Subcutaneous adipose tissue (tissue), 4 donors: ENCODE results near the gene TSPAN10. TPM values are rescaled to one million over a fixed set of nuclear protein-coding genes. Genes with fewer than 3 reads are reported as not detected.

Experiments
- total RNA-seq, 4 donors: library from RNA; depleted of rRNA; stranded (reverse); fragments of >200 nt; gene quantifications; one replicate each; pipeline ENCODE4 v1.1.0, GENCODE V29; 2016
- TF ChIP-seq, protein P1 (sequence below): fragments of 450-650 bp; IDR thresholded peaks from one replicate; pipeline ENCODE4 v1.5.1; 2016; ENCODE audit warnings: low read depth, mild to moderate bottlenecking, control low read depth, antibody characterized with exemption, moderate library complexity

Gene TSPAN10
- total RNA-seq, 4 donors from 2014 or later, result 0.44 to 2.4 (median 0.68) TPM; not detected in 1

DNA sequence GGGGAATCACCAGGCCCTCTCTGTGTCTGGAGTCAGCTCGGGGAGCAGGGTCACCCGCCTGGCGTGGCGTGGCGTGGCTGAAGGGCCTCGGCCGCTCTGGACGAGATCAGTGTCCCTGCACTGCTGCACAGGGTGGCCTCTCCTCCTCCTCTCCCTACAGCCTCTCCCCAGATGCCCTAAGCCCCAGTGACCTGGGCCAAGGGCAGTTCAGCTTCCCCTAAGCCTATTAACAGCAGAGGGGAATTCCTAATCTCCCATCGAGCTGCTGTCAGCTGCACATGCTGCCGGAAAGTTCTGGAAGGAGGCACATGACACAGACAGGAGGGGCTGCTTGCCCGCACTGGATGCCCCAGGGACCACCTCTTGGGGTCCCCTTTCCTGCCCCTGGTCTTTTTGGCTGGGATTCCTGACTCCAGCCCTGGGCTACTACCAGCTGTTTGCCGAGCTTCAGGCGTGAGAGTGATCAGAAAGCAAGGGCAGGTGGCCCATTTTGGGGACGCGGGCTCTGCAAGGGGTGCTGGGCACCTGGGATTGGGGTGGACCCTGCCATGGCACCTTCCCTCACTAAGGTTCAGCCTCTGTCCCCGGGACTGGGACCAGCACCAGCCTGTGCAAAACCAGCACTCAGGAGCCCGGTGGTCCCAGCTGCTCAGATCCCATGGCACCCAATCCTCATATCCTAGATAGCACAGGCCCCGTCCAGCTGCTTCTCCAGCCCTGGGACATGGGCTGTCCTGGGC is 18.6 kb downstream of the TSPAN10 start:
- TF ChIP-seq, protein P1, sequence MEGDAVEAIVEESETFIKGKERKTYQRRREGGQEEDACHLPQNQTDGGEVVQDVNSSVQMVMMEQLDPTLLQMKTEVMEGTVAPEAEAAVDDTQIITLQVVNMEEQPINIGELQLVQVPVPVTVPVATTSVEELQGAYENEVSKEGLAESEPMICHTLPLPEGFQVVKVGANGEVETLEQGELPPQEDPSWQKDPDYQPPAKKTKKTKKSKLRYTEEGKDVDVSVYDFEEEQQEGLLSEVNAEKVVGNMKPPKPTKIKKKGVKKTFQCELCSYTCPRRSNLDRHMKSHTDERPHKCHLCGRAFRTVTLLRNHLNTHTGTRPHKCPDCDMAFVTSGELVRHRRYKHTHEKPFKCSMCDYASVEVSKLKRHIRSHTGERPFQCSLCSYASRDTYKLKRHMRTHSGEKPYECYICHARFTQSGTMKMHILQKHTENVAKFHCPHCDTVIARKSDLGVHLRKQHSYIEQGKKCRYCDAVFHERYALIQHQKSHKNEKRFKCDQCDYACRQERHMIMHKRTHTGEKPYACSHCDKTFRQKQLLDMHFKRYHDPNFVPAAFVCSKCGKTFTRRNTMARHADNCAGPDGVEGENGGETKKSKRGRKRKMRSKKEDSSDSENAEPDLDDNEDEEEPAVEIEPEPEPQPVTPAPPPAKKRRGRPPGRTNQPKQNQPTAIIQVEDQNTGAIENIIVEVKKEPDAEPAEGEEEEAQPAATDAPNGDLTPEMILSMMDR, result no peak

DNA sequence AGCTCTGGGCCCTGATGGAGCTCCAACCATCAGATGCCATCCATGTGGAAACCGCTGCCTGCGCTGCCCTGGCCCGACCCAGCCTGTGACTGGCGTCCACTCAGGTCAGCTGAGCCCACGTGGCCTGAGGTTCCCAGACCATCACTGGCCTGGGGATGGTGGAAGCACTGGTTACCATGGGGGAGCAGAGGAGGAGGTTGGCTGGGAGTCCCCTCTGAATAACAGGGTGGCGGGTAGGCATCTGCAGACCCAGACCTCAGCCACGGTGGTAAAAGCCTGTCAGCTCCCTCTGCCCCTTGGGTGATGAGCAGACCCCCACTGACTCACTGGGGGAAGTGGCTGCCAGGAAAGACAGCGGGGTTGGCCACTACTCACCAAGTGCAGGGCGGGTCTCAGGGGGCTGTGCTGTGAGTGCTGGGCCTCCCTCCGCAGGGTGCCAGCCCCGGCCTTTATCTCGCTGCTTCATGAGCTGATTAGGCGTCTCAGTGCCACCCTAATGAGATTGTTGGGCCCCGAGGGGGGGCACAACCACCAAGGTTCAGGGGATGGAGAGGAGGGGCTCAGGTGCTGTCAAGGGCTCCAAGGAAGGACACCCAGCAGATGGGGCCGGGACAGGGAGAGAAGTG is 19.2 kb downstream of the TSPAN10 start, which contains the start of gene PDE6G:
PDE6G (minus strand) TSS at position 425 of the 626 bp plus-strand sequence. CDS start 3,237 bp downstream, outside the sequence.
- TF ChIP-seq, protein P1, result no peak

DNA sequence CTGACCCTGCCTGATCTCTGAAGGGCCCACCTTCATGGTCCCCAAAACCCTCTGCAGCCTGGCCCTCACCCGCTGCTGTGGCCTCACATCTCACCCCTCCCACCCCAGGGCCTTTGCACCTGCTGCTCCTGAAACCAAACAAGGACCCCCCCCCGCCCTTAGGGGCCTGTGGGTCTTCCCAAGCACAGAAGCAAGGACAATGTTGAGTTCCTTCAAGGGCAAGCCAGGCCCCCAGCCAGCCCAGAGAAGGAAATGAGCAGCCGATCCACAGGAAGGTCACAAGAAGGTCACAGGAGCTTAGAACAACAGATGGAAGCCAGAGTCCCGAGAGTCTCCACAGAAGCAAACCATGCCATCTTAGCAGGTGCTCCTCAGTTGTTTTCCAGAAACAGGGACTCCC is 19.8 kb downstream of the TSPAN10 start:
- TF ChIP-seq, protein P1, result no peak

DNA sequence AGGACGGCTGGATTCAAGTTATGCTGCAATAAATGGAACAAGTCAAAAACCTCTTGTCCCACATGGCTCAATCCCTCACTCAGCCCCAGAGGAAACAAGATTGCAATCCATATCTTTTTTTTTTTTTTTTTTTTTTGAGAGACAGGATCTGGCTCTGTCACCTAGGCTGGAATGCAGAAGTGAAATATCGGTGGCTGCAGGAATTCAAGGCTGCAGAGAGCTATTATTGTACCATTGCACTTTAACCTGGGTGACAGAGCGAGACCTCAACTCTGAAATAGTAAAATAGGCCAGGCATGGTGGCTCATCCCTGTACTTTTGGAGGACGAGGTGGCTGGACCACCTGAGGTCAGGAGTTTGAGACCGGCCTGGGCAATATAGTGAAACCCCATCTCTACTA is 22.0 kb downstream of the TSPAN10 start:
- TF ChIP-seq, protein P1, result no peak

DNA sequence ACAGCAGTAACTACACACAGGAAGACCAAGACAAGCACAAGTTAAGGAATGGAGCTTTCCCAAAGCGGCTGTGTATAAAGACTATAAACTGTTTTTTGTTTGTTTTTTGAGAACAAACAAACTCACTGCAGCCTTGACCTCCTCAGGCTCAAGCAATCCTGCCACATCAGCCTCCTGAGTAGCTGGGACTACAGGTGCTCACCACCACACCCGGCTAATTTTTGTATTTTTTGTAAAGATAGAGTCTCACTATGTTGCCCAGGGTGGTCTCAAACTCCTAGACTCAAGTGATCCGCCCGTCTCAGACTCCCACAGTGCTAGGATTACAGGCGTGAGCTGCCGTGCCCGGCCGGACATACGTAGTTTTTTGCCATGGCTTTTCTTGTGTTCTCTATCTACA is 23.4 kb downstream of the TSPAN10 start:
- TF ChIP-seq, protein P1, result no peak

DNA sequence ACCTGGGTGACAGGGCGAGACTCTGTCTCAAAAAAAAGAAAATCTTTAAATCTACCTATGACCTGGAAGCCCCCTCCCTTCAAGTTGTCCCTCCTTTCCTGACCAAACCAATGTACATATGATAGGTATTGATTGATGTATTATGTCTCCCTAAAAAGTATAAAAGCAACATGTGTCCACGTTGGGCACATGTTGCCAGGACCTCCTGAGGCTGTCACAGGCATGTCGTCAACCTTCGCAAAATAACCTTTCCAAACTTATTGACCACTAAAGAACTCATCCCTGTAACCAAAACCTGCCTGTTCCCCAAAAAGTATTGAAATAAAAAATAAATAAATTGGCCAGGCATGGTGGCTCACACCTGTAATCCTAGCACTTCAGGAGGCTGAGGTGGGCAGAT is 25.0 kb downstream of the TSPAN10 start:
- TF ChIP-seq, protein P1, result no peak

DNA sequence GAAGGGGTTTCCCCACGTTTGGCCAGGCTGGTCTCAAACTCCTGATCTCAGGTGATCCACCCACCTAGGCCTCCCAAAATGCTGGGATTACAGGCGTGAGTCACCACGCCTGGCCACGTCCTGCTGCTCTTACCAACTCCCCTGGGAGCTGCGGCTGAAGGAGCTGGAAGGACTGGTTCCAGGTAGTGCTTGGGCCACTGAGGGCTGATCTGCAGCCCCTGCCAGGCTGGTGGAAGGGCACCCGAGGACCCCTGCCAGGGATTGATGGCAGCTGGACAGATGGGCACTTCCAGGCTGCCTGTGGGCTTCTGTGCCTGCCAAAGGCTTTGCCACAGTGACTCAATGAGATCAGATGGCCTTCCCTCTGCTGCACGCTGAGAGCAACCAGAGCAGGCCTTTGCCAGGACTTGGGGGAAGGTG is 27.1 kb downstream of the TSPAN10 start:
- TF ChIP-seq, protein P1, result no peak
